ENCODE results near the gene SWAP70.

SWAP70 gene

DNA sequence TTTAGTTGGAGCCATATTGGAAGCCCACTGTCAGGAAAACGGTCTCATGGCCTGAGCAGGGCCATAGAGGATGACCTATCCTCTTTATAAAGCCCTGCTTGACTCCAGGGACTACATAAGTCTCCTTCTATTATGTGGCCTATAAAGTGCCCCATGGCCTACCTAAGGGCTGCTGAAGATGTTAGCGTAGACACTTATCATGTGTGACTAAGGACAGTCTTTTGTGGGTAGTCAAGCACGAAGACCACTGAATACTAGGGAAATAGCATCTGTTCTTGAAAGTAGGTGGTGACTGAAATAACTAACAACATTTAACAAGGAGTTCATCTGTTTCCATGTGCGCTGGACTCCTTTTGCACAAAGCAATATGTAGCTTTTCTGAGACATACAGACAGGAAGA, 117.1 kb downstream of the SWAP70 start:
- DNase-seq: no peak

DNA sequence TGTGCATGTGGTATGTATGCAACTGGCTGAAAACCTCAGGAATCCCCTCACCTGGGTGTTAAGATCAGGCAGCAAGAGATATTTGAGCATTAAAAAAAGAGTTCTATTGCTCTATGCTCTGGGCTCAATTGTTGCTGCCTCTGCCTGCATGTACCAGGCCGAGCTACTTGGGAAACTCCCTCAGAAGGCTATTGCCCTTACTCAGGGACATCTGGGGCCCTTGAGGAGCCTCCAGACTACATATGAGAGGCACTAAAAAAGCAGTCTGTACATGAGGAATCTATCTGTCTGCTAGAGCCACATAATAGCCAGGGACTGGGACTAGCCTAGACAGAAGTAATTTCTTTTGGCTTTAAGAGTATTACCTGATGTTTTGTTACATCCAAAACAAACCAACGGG, 120.1 kb downstream of the SWAP70 start:
- no peak for DNase-seq

DNA sequence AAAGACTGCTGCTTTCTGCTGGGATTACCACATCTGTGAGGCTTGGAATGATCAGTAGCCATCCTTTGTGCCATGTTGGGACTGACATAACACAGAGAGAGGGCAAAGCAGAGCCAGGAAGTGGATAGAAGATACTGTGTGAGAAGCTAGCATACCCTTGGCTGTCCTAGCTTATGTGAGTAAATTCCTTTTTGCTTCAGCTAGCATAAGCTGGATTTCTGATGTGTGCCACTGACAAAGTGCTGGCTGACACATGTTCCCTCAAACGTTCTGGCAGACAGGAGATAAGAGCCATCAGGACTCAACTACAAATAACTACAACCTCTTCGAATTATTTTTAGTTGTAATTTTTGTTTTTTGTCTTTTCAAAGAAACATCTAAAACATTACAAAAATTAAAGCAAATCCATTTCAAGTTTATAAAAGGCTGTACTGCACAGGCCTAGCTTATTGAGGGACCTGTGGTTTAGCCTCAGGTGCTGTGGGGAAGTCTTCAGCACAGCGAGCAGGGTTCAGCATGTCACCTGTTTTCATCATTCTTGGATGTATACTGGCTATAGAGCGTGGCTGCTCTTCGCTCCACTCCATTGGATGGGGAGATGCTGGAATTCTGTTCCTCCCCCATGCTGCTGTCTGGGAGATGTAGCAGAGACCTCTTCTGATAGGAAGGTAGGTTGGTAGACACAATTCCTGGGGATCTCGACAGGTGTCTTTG, 120.9 kb downstream of the SWAP70 start:
- no peak for DNase-seq

DNA sequence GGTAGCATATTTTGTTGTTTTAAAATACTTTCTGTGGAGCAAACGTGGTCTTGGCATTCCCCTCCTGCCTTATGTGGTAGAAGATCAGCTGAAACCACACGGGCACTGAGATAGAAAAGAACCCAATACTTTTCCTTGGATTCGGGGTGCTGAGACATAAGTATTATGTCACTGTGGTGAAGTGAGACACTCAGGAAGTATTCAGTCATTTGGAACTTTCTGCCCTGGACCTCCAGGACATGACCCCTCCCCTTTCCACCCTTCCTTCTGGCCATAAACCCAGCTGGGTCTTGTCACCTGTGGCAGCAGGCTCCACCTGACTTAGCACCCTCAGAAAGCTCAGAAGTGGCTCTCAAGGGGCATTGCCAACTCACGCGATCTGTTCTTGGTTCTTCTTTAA, 123.4 kb downstream of the SWAP70 start:
- no peak for DNase-seq

DNA sequence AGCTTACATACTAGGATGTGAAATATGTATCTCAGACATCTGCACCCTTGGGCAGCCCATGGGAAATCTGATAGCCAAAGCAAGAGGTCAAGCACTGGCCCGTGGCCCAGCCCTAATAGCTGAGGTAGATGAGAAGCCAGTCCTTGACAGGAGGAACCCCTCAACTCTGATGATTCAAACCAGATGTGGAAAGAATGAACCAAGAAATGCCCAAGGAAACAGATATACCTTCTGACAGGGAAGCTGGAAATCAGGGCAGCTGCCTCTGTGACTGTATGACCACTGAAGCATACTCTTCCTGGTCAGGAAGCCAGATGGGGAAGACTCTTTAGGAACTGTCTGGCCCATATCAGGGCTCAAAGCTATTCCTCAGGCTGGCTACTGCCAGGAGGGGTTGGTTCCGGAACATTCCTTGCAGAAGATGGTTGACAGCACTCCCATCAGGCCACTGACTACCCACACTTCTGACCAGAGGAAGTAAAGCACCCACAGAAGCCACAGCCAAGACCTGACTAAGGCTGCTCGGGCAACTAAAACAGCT, 124.2 kb downstream of the SWAP70 start:
- no peak for DNase-seq

DNA sequence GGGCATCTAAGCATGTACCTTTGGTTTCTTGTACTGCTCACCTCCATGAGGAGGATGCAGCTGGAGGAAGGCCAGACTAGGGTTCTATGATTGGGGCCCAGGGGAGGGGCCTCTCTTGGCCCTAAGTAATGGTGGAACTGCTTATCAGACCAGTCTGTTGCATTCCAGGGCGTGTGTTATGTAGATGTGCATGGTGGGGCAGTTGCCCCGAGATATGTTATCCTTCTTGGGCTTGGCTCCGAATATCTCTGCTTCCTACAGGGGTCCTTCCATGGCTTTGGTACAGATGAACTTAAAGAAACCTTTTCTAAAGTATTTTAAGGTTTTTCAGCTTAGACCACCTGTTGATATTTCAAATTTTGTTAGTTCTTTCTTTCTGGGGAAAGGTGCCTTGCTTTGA, 126.0 kb downstream of the SWAP70 start:
- DNase-seq: no peak

DNA sequence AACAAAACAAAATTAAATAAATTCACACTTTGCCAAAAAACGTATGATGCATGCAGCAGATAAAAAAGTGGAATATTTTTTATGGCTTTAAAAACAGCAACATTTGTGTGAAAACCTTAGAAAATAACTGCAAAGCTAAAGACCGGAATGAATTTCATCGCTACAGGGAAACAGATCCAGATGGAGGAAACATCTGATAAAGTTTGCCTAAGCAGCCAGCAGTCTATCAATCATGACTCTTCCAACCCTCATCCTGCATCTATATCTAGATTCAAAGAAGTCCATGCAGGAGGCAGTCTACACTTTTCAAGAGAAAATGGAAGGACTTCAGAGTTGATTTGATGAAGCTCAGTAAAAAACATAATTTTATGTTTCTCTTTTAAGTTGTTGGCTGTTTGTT, 126.8 kb downstream of the SWAP70 start:
- no peak for DNase-seq

DNA sequence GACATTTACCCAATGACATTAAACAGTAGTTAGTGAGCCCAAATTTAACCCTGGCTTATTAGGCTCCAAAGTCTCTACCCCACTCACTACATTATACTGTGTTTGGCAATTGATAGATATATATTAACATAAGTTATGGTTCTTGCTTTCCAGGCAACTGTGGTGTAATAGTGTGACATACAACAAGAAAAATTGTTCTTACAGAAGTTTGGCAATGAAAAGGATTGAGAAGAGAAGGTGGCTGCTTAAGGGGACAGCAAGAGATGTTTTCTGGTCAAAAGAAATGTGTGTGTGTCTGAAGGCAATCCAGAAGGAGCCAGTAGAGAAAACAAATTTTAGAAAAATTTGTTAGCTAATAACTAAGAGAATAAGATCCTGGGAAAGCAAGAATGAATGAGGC, 132.4 kb downstream of the SWAP70 start:
- DNase-seq: no peak

DNA sequence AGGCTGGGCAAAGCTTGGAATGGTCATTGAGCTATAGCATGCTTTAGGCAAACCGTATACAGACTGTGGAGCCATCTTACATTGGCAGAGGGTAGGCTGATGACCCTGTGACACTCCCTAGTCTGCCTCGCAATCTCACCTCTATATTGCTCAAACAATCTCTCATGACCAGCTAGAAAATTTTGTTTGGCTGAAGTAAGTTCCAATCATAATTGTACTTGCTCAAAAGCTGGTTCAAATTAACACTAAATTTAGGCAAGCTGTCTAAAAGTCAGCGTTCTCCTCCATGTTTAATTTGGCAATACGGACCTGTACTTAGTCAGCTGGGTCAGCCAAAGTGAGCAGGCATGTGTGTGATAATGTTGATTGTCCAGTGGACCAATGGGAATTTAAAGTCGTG, 133.0 kb downstream of the SWAP70 start:
- DNase-seq: no peak

DNA sequence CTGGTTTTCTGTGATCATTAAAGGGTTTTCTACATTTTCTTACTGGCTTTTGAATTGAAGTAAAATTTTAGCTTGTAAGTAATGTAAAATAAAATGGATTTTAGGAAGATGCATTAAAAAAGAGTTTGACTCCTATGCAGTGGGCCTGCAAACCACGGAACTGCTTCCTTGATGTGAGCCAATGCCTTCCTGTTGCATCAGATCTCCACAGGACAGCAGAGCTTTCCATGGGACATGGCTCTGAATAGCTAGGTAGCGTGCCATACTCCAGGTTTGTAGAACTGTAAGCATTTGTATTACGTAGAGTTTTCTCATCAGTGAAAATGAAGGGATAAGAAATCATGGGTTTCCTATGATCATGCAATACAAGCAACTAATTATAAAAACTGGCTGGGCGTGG, 133.4 kb downstream of the SWAP70 start:
- no peak for DNase-seq

DNA sequence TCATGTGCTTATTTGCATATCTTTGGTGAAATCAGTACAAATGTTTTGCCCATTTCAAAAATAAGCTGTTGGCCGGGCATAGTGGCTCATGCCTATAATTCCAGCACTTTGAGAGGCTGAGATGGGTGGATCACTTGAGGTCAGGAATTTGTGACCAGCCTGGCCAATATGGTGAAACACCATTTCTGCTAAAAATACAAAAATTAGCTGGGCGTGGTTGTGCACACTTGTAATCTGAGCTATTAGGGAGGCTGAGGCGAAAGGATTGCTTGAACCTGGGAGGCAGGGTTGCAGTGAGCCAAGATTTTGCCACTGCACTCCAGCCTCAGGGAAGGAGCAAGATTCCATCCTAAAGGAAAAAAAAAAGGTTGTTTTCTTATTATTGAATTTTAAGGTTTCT, 136.0 kb downstream of the SWAP70 start:
- no peak for DNase-seq

DNA sequence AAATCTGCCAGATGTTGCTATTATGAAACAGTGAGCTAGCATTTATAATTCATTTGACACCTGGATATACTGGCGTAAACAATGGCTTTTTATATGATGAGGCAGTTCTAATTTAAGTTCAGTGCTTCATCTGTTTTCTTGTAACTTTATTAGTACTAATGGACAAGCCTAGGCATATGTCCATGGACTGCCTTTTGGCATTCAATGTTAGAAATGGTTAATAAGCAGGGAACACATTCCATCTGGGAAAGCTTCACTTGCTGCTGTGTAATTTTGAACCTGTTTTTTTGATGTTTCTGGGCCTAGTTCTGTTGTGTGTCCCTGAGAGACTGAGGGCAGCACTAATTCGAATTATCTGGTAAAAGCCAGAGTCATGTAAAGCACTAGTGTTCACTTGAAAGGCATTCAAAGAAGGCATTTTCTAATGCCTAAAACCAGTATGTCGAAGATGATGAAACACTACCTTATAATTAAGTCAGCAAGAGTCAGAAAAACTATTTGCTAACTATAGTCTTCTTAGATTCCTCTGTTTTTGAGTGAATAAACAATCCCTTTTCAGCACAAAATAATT, 138.5 kb downstream of the SWAP70 start:
- no peak for DNase-seq

Measured in Kasumi-1 (cell line).